Measurements from ENCODE around the gene KLHL13.
"Not testable (repeated sequence)": the region's sequence is repeated elsewhere in the genome, so short reads cannot be mapped to it uniquely, and the experiment has no call there.

KLHL13 gene

DNA sequence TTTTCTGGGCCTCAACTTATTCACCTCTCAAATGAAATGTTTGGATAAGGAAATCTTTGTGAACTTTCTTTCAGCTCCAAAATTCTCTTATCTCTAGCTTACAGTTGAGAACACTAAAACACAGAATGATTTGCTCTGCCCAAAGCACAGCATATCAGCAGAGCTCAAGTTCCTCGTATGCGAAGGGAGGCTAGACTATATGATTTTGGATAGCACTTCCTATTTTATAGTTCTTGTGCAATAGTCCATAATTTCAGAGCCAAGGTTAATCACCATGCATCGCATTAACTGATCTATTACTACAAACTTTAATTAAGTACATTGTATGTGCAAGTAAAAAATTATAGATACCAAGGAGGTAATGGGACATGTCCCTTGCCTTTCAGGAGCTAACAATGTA is 27.0 kb upstream of the KLHL13 start:
- Histone ChIP-seq H3K9me3 (ENCODE audit: insufficient read depth, low read length) (no peaks in the 10 kb centered on the region), H3K4me1 (ENCODE audit: insufficient read depth, insufficient read length) (no peaks in the 10 kb centered on the region), H3K9ac (ENCODE audit: insufficient read length, low read depth) (no peak overlapping the region), H3K4me3 (ENCODE audit: insufficient read length, low read depth) (no peak overlapping the region), H3K36me3 (ENCODE audit: insufficient read depth, insufficient read length, low read length) (no peaks in the 10 kb centered on the region), H3K27me3 (ENCODE audit: insufficient read depth, insufficient read length) (no peaks in the 10 kb centered on the region)
- TF ChIP-seq SUZ12 (IDR thresholded peaks at IDR 0.05; ENCODE audit: extremely low read depth, insufficient read depth, insufficient read length) (no peak), YY1 (IDR thresholded peaks at IDR 0.05; ENCODE audit: insufficient read depth, insufficient read length) (no peak), ZNF274 (IDR thresholded peaks at IDR 0.05; ENCODE audit: low read depth, low read length) (no peak)
- DNase-seq (ENCODE audit: low read depth, low spot score) = no peak

DNA sequence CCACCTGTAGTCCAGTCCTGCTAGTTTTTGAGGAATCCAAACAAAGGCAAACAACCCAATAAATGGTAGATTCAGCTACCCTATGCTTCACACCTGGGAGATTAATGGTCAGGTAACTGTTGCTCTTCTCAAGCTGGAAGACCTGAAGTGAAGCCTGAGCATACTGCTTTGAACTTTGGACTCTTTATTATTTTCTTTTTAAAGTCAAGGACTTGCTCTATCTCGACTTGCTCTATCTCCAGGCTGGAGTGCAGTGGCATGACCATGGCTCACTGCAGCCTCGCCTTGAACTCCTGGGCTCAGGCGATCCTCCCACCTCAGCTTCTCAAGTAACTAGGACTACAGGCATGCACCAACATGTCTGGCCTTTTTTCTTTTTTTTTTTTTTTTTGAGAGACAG is 14.7 kb upstream of the KLHL13 start:
- no peaks in the 10 kb centered on the region for H3K9me3 ChIP-seq (ENCODE audit: insufficient read depth, low read length)
- no peaks in the 10 kb centered on the region for H3K36me3 ChIP-seq (ENCODE audit: insufficient read depth, insufficient read length, low read length)
- no peak overlapping the region for H3K9ac ChIP-seq (ENCODE audit: insufficient read length, low read depth)
- no peak for DNase-seq (ENCODE audit: low read depth, low spot score)
- H3K27me3 ChIP-seq (ENCODE audit: insufficient read depth, insufficient read length) = no peaks in the 10 kb centered on the region
- H3K4me1 ChIP-seq (ENCODE audit: insufficient read depth, insufficient read length) = no peaks in the 10 kb centered on the region
- no peak for TF ChIP-seq YY1 (IDR thresholded peaks at IDR 0.05; ENCODE audit: insufficient read depth, insufficient read length)
- TF ChIP-seq ZNF274 (IDR thresholded peaks at IDR 0.05; ENCODE audit: low read depth, low read length) = no peak
- no peak for TF ChIP-seq SUZ12 (IDR thresholded peaks at IDR 0.05; ENCODE audit: extremely low read depth, insufficient read depth, insufficient read length)
- no peak overlapping the region for H3K4me3 ChIP-seq (ENCODE audit: insufficient read length, low read depth)

DNA sequence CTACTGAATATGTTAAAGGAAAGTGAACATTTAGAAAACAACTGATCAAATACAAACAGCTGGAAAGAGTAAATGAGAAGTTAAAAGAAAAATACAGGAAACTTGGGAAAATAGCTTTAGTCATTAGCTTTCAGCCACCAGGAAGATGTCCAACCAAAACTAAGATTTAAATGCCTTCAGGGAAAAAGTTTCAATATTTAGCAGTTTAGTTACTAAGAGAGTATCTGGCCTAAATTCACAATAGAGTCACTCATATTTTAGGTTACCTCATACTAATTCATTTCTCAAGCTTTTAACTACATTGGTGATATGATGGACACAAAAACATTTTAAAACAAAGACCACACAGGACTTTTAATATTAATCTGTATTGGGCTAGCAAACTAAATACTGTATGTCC is 13.1 kb upstream of the KLHL13 start:
- DNase-seq (ENCODE audit: low read depth, low spot score) = no peak
- no peaks in the 10 kb centered on the region for H3K27me3 ChIP-seq (ENCODE audit: insufficient read depth, insufficient read length)
- no peak overlapping the region for H3K9ac ChIP-seq (ENCODE audit: insufficient read length, low read depth)
- H3K4me1 ChIP-seq (ENCODE audit: insufficient read depth, insufficient read length) = no peaks in the 10 kb centered on the region
- H3K36me3 ChIP-seq (ENCODE audit: insufficient read depth, insufficient read length, low read length) = no peaks in the 10 kb centered on the region
- no peak overlapping the region for H3K4me3 ChIP-seq (ENCODE audit: insufficient read length, low read depth)
- H3K9me3 ChIP-seq (ENCODE audit: insufficient read depth, low read length) = no peaks in the 10 kb centered on the region
- no peak for TF ChIP-seq SUZ12 (IDR thresholded peaks at IDR 0.05; ENCODE audit: extremely low read depth, insufficient read depth, insufficient read length)
- TF ChIP-seq YY1 (IDR thresholded peaks at IDR 0.05; ENCODE audit: insufficient read depth, insufficient read length) = no peak
- TF ChIP-seq ZNF274 (IDR thresholded peaks at IDR 0.05; ENCODE audit: low read depth, low read length) = no peak

DNA sequence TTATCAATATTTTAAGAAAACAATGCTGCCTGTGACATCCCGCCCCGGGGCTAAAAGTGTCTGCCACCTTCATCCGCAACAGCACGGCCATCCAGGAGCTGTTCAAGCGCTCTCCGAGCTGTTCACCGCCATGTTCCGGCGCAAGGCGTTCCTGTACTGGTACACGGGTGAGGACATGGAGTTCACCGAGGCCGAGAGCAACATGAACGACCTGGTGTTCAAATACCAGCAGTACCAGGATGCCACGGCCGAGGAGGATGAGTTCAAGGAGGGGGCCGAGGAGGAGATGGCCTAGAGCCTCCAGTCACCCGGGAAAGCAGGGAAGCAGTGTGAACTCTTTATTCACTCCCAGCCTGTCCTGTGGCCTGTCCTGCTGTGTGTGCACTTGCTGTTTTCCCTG is 12.1 kb upstream of the KLHL13 start:
- H3K4me1 ChIP-seq (ENCODE audit: insufficient read depth, insufficient read length) = no peaks in the 10 kb centered on the region
- no peaks in the 10 kb centered on the region for H3K36me3 ChIP-seq (ENCODE audit: insufficient read depth, insufficient read length, low read length)
- H3K4me3 ChIP-seq (ENCODE audit: insufficient read length, low read depth) = no peak overlapping the region
- no peak for DNase-seq (ENCODE audit: low read depth, low spot score)
- no peaks in the 10 kb centered on the region for H3K27me3 ChIP-seq (ENCODE audit: insufficient read depth, insufficient read length)
- TF ChIP-seq ZNF274 (IDR thresholded peaks at IDR 0.05; ENCODE audit: low read depth, low read length) (no peak), SUZ12 (IDR thresholded peaks at IDR 0.05; ENCODE audit: extremely low read depth, insufficient read depth, insufficient read length) (no peak), YY1 (IDR thresholded peaks at IDR 0.05; ENCODE audit: insufficient read depth, insufficient read length) (no peak)
- H3K9ac ChIP-seq (ENCODE audit: insufficient read length, low read depth) = no peak overlapping the region
- H3K9me3 ChIP-seq (ENCODE audit: insufficient read depth, low read length) = no peaks in the 10 kb centered on the region

DNA sequence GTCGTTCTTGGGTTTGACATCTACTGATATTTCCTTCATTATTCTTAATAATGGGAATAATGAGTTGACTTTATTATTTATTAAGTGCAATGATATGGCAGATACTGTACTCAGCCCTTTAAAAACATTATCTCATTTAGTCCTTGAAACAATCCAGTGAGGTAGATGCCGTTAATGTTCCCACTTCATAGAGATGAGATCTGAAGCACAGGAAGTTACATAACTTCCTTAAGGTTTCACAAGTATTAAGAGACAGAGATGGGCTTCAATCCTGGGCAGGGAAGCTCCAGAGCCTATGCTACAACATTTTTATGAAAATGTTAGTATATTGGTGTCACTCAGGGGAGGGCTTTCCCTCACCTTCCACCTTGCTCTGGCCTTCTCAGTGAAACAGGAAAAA is 9.7 kb upstream of the KLHL13 start:
- no peaks in the 10 kb centered on the region for H3K36me3 ChIP-seq (ENCODE audit: insufficient read depth, insufficient read length, low read length)
- no peak overlapping the region for H3K4me3 ChIP-seq (ENCODE audit: insufficient read length, low read depth)
- no peaks in the 10 kb centered on the region for H3K27me3 ChIP-seq (ENCODE audit: insufficient read depth, insufficient read length)
- TF ChIP-seq SUZ12 (IDR thresholded peaks at IDR 0.05; ENCODE audit: extremely low read depth, insufficient read depth, insufficient read length) = no peak
- TF ChIP-seq ZNF274 (IDR thresholded peaks at IDR 0.05; ENCODE audit: low read depth, low read length) = no peak
- no peak for TF ChIP-seq YY1 (IDR thresholded peaks at IDR 0.05; ENCODE audit: insufficient read depth, insufficient read length)
- no peak overlapping the region for H3K9ac ChIP-seq (ENCODE audit: insufficient read length, low read depth)
- H3K4me1 ChIP-seq (ENCODE audit: insufficient read depth, insufficient read length) = no peaks in the 10 kb centered on the region
- DNase-seq (ENCODE audit: low read depth, low spot score) = no peak
- H3K9me3 ChIP-seq (ENCODE audit: insufficient read depth, low read length) = no peaks in the 10 kb centered on the region

DNA sequence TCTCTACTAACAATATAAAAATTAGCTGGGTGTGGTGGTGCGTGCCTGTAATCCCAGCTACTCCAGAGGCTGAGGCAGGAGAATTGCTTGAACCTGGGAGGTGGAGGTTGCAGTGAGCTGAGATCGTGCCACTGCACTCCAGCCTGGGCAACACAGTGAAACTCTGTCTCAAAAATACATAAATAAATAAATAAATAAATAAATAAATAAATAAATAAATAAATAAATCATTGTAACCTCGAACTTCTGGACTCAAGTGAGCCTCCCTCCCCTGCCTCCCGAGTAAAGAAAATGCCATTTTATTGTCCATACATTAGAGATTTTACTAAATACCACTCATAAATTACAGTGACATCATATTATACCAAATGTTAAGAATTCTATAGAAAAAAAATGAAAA is 7.6 kb upstream of the KLHL13 start:
- H3K4me1 ChIP-seq (ENCODE audit: insufficient read depth, insufficient read length); H3K9me3 ChIP-seq (ENCODE audit: insufficient read depth, low read length); H3K9ac ChIP-seq (ENCODE audit: insufficient read length, low read depth); H3K27me3 ChIP-seq (ENCODE audit: insufficient read depth, insufficient read length); H3K4me3 ChIP-seq (ENCODE audit: insufficient read length, low read depth); DNase-seq (ENCODE audit: low read depth, low spot score); H3K36me3 ChIP-seq (ENCODE audit: insufficient read depth, insufficient read length, low read length): not testable (repeated sequence)

DNA sequence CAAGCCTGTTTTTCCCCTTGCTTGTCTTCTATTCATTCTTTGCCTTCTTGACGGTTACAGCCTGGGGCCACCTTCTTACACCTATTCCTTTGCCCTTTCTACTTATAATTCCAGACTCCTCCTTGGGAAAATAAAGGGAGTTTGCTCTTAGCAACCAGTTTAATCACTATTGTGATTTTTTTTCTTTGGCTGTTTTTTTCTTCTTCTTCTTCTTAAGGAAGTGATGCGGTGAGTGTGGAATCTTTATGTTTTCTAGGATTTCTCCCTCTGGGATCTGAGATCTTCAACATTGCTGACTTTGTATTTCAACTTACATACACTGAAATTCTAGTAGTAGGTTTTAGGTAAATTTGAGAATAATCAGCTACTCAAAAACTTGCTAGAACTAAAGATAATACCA is 1.1 kb upstream of the KLHL13 start:
- no peak for DNase-seq (ENCODE audit: low read depth, low spot score)
- Histone ChIP-seq H3K27me3 (ENCODE audit: insufficient read depth, insufficient read length) (peaks cover 16% of the 10 kb centered on the region), H3K4me3 (ENCODE audit: insufficient read length, low read depth) (no peak overlapping the region), H3K9ac (ENCODE audit: insufficient read length, low read depth) (no peak overlapping the region), H3K36me3 (ENCODE audit: insufficient read depth, insufficient read length, low read length) (no peaks in the 10 kb centered on the region), H3K9me3 (ENCODE audit: insufficient read depth, low read length) (no peaks in the 10 kb centered on the region), H3K4me1 (ENCODE audit: insufficient read depth, insufficient read length) (no peaks in the 10 kb centered on the region)
- TF ChIP-seq ZNF274 (IDR thresholded peaks at IDR 0.05; ENCODE audit: low read depth, low read length) (no peak), SUZ12 (IDR thresholded peaks at IDR 0.05; ENCODE audit: extremely low read depth, insufficient read depth, insufficient read length) (no peak), YY1 (IDR thresholded peaks at IDR 0.05; ENCODE audit: insufficient read depth, insufficient read length) (no peak)

Measured in NT2/D1 (cell line).